TTC549 (cell line): ENCODE data around the gene SLC2A1.

Experiments
- FAIRE-seq: peaks from 2 replicates; lab custom pipeline; 2012; peaks lifted over from hg19 to GRCh38; lab: Jason Lieb, UNC

The SLC2A1 gene

DNA sequence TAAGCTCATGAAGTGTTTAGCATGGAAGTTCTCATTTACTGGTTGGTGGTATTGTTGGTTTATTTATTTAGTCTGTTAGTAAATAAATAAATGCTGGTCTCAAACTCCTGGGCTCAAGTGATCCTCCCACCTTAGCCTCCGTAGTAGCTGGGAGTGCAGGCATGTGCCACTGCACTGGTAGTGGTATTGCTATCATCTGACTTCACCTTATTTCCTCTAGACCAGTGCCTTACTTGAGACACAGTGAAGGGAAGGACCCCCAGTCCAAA is 1.4 kb upstream of the SLC2A1 start:
- FAIRE-seq = no peak

DNA sequence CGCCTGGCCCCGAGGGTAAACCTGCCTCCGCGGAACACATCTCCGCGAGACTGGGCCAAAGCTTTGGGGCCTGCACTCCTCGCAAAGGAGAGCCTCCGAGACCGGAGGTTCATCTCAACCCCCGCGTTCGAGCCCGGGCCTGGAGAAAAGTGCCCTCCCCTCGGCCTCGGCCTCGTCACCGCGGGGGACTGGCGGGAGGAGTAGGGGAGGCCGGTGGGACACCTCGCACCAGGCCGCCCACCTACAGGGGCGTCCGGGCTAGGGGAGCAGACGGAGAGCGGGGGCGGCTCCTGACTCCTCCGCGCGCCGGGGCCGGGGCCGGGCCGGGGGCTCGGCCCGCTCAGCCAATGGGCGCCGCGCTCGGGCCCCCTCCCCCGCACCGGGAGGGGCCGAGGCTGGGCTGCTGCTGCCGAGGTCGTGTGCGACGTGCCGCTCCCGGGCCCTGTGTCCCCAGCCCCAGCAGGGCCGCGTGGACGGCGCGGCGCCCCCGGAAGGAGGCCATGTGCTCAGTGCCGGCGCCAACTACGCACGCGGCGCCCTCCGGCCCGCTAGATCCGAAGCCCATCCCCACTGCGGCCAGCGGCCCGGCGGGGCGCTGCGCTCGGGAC is 684 bp downstream of the SLC2A1 start:
- no peak for FAIRE-seq

GRCh38 chr1:42957229-42957879 is 1.3 kb downstream of the SLC2A1 start:
- FAIRE-seq = no peak

DNA sequence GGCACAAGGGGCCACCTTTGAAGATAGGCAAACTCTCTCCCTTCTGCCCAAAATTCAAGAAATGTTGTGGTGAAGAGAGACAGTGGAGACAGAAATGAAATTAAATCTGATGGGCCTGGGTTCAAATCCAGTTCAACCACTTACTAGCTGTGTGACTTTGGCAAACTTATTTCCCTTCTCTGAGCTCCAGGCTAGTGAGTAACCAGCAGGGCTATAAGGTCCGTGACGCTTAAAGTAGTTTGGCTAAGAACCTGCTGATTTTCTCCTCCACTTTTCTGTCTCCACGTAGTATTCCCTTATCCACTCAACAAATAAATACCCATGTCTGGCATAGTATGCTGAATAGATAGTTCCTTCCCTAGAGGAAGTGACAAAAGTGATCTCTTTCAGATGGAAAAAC is 1.9 kb downstream of the SLC2A1 start:
- no peak for FAIRE-seq

DNA sequence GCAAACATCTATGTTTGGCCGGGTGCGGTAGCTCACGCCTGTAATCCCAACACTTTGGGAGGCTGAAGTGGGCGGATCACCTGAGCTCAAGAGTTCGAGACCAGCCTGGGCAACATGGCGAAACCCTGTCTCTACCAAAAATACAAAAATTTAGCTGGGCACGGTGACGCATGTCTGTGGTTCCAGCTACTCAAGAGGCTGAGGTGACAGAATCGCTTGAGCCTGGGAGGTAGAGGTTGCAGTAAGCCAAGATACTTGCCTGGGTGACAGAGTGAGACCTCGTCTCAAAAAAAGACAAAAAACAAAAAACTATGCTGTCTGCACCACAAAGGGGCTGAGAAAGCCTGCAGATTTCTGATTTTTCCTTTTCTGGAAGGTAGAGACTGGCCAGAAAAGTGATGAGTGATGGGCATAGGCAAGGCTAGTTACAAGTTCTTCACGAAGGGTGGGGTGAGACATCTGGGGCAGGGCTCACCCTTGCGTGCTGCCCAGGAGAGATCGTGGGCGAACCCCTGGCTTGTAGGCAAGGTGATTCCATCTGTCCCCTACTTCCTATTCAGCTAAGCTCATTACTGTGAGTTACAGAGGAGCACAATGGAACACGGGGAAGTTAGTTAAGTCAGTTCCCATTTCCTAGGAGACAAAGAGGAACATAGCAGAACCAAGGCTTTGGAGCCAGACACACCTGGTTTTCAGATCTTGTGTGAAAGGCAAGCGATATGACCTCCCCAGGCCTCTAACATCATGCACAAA is 3.2 kb downstream of the SLC2A1 start:
- FAIRE-seq = no peak

DNA sequence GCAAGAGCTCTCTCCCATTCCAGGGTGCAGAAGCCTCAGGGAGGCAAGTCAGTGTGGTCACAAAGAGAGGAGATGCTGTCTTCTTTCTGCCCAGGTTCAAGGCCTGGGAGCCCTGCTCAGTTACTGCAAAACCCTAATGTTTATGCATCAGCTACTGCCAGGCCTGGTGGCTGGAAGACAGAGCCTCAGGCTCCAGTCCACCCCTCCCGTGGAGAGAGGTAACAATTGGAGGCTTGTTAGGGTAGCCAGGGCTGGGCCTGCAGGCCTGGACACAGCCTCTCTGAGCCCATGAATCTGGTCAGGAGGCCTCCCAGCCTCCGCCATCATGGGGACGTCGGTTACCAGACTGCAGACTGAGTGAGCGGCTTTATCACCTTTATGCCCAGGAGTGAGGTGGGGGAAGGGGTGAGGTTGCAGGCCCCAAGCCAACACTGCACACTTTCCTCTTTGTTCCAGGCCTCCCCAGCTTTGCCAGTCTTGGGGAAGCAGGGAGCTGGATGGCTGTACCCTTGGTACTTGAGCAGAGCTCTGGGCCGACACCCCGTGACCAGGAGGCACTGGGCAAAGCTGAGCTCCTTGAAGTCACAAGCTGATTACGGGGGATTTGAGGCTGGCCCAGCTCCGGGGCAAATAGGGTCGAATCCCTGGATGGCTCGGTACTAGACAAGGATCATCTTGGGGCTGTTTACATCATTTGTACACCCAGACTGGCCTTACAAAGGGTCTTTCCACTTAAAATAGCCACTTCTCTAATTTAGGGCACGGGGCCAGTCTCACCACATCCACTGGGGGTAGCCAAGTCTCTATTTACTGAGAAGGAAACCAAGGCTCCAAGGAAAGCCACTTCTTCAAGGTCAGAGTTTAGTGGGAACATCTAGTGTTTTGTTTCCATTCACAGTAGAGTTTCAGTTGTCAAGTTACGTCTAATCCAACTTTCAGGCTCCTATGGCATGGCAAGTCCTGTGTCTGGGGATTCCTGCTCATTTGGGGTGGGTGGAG is 5.2 kb downstream of the SLC2A1 start:
- no peak for FAIRE-seq

DNA sequence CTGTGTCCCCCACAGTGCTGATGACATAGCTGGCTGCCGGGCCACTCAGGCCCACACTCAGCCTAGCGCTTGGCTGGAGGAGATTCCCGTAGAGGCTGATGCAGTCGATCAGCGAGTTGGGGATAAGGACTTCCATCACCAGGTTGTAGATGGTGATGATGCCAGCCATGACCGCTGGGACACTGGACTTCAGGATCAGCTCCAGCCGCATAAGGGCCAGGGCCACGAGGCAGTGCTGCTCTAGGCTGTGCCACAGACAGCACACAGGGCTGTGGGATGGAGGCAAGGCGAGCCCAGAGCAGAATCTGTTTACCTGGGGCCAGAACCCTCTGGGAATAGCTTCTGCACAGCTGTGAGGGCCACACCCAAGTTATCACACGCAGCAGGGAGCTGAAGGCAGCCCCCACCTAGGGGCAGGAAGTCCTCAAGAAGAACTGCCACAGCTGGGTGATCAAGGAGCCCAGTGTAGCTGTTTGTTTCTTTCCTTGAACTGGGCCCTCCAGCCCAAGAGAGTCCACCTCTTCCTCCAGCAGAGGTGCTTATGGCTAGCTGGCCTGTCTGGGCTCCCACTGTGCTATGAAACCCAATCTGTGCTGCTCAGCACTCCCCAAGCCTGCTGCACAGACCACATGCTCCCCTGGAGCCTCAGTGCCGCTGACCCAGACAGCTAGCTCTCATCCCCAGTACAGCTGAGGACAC is 6.2 kb downstream of the SLC2A1 start:
- FAIRE-seq = no peak

DNA sequence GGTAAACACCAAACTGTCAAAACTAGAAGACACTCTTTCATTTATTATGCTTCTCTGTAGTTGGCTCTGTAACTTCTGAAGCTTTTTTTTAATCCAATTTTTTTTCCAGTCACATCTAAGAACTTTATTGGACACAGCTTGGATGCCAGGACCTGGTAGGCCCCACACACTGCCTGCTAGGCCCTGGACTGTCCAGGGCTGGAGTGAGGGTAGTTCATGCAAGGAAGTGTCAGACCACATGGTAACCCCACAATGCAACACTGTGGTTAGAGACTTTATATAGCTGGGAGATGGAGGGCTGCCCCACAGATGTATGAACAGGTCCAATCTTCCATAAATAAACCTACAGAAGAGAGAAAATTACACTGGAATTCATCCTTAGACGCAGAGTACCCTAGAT is 7.1 kb downstream of the SLC2A1 start:
- no peak for FAIRE-seq

DNA sequence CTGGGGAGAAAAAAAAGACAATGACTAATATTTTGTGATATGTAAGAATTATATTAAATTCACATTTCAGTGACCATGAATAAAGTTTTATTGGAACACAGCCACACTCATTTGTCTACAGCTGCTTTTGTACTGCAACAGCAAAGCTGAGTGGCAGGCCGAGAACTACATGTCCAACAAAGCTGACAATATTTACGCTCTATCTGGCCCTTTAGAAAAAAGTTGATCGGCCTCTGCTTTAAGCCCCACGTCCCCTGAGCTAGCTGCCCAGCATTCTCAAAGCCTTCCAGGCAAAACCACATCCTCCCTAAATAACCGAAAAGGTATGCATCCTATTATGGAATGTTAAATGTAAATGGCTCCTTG is 8.6 kb downstream of the SLC2A1 start:
- no peak for FAIRE-seq

DNA sequence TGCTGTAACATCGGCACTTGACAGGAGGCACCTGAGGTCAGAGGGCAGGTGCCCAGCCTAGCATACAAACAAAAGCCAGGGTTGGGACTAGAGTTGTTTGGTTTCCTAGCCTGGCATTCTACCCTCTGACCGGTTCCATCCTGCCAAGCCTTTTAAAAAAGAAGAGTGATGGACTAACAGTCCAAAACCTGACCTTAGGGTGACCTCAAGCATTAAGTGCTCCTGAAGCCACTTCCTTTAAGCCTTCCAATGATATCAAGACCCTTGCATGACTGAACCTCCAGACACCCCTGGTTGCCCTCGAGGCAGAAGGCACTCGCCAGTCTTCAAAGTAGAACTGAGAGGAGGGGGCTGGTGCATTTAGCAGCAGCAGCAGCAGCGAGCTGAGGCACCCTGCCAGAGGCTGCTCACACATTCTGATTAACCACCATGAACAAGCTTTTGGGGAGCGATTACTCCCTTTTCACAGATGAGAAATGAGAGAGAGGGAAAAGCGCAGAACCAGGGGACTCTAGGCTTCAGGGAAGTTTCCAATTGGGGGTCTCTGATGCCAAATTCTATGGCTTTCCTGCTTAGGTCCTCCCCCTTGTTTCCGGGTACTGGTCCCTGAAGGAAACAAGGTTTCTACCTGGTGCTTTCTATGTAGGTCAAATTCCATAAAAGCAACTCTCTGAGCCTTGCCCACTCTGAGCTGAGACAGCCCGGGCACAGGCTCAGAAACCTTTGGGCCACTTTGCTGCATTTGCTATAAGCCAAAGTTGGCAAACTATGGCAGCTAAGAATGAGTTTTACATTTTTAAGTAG is 9.2 kb downstream of the SLC2A1 start:
- FAIRE-seq = no peak

GRCh38 chr1:42947965-42948732 is 10.5 kb downstream of the SLC2A1 start:
- FAIRE-seq = no peak

DNA sequence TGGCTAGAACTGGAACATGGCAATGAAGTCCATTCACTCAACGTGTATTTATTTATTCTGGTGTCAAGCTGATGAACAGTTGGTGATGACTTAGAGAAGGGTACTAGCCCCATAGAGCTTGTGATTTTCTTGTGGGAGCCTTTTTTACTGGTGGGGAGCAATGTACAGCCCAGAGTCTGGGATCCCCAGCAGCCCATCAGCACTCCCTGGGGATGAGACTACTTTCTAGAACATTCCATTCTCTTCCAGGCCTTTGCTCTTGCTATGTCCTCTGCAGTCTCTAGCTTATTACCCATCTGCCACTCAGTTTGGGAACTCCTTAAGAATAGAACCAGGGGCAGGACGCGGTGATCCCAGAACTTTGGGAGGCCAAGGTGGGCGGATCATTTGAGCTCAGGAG is 11.6 kb downstream of the SLC2A1 start:
- FAIRE-seq = no peak

GRCh38 chr1:42946120-42946898 is 12.4 kb downstream of the SLC2A1 start:
- no peak for FAIRE-seq

GRCh38 chr1:42945164-42945563 is 13.5 kb downstream of the SLC2A1 start:
- FAIRE-seq = no peak

DNA sequence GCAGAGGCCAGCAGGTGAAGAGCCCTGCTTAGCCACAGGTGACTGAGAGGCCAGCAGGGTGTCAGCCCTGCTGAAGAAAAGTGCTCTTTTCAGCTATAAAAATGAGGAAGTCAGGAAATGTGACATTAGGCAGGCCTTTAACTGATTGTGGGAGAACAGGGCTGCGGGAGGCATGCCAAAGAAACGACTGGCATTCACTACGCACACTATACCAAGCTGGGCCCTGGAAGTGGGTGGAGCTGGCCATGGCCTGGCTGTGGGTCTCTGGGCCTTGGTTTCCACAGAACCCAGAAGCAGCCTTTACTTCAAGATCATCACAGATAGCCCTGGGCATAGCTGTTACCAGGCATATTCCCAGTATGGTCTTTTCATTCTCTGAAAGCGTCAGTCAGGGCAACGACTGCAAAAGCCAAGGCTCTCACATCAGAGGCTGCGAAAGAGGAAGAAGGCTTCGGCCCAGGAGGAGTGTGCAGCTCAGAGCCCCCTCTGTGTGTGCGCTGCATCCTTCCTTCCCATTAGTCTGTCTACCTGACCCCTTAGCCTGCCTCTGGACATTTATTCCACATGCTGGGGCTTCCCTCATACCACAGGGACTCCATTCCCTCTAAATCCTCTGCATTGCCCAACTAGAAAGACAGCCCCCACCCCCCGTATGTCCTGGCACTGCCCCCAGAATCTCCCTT is 14.3 kb downstream of the SLC2A1 start:
- no peak for FAIRE-seq

GRCh38 chr1:42943728-42944127 is 14.9 kb downstream of the SLC2A1 start:
- FAIRE-seq = no peak

DNA sequence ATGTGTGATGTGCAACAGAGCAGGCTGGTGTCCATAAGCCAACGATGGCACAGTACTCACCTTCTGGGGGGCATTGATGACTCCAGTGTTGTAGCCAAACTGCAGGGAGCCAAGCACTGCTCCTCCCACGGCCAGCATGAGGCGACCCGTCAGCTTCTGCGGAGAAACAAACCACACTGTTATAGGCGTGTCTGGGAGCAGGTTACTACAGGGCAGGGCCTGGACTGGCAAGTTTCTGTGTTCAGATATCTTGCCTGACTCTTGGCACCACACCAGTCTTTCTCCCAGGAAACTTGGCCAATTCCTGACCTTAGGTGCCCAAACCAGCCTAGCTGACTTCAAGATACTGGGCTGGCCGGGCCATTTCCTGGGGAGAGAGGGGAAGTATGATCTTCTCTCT is 15.5 kb downstream of the SLC2A1 start:
- no peak for FAIRE-seq

- no peak for FAIRE-seq
These were observed 16.2 kb downstream of the SLC2A1 start for GRCh38 chr1:42942444-42942843.
